Measurements from ENCODE around the gene CDO1. TPM values are rescaled to one million over a fixed set of nuclear protein-coding genes. Genes with fewer than 3 reads are reported as not detected.

CDO1 gene
- total RNA-seq (10 to 100 TPM in 1 of 7 donors, 1 to 10 TPM in 6; 1.4 to 11.1 (median 2.5) TPM), polyA plus RNA-seq (1 to 10 TPM; 1.4 to 2.0 (median 1.5) TPM)
- long read RNA-seq, donor 1, partial matches to known transcripts: 0 of 3 reads
- long read RNA-seq, donor 1, other reads (novel, unspliced or antisense): 0 of 3 reads
- long read RNA-seq, donor 2, partial matches to known transcripts: 0 of 3 reads
- long read RNA-seq, donor 2, other reads (novel, unspliced or antisense): 0 of 3 reads

DNA sequence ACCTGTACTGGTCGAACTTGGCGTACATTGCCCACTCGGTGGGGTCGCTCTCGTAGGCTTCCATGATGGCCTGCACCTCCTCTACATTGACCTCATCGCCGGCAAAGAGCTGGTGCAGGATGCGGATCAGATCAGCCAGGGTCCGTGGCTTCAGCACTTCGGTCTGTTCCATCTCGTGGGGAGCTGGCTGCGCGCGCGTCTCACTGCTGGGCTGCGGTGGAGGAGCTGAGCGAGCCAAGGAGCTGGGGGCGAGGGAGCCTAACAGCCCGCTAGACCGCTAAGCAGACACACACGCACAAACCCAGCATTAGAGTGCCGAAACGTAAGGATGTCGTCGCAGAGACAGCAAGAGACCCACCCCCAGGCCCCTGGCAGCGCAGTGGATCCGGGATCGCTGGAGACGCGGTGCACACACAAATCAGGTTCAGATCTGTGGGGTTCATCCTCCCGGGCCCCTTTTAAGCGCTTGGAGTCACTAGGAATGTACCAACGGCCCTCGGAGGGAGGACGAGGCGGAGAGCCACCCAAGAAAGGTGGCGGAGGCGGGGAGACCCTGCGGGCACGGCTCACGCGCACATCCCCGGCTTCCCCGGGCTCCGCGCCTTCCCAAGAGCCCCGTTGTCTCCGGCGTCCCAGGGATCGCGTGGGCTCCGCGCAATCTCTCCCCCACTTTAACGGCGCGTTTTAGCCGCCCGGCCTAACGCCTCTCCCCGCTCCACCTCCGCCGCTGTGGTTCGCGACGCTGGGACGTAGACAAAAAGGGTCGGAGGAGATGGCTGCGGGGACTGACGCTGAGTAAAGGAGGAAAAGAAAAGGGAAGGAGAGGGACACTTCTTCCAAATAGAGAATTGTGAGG, at the start of gene CDO1:
Gene CDO1 (minus strand): TSS at position 434 of the 856 bp plus-strand sequence. CDS start 262 bp downstream, at position 172.
- H3K27me3 ChIP-seq (replicated peaks in 1 of 7): peaks cover 0 to 77% (median 33%) of the 10 kb centered on the region in 7 donors
- intact Hi-C loops (cut with DNase I; ENCODE audit: low total_unique reads): no loop called here

DNA sequence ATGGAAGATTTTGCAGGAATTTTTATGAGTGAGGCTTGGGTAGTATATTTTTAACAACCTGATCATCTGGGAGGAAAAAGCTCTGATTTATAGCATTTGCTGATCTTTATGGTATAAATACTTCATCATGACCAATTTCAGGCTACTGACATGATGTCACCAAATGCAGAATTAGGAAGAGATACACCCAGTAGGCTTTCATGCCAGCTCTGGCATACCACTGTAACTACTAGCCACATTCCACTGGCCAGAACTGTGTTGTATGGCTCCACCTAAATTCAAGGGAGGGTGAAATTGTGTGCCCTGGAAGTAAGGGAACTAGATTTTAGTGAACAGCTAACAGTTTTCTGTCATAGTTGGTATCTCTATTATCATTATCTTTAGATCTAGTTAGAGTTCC, 42.9 kb upstream of the CDO1 start:
- intact Hi-C loops (cut with DNase I; ENCODE audit: low total_unique reads): no loop called here
- Histone ChIP-seq H3K36me3 (no peaks in the 10 kb centered on the region), H3K9me3 (peaks cover 2 to 16% (median 11%) of the 10 kb centered on the region in 8 donors), H3K27me3 (replicated peaks in 1 of 7) (no peaks in the 10 kb centered on the region), H3K27ac (no peak overlapping the region), H3K4me1 (peaks cover 0 to 42% (median 20%) of the 10 kb centered on the region in 6 donors), H3K4me3 (no peak overlapping the region)
- TF ChIP-seq POLR2A (IDR thresholded peaks at IDR 0.05): no peak
- TF ChIP-seq POLR2AphosphoS5 (IDR thresholded peaks at IDR 0.05): no peak
- no peak for DNase-seq

More for the DNA sequence above, at the start of gene CDO1:
- WGBS, 5 donors: 1 to 7% (median 2%) methylated on average over 46 to 69 of the region's 69 CpGs
- Histone ChIP-seq H3K4me1 (peaks cover 9 to 21% (median 20%) of the 10 kb centered on the region in 6 donors), H3K9me3 (no peaks in the 10 kb centered on the region), H3K36me3 (no peaks in the 10 kb centered on the region), H3K27ac (peak within 1 kb of the TSS in 6 of 8 donors; percentile 11 to 65 (median 42)), H3K4me3 (peak within 1 kb of the TSS; percentile 29 to 70 (median 44))
- TF ChIP-seq POLR2AphosphoS5 (IDR thresholded peaks at IDR 0.05): peak in 2 of 3 donors; percentile 12 to 55
- no peak for TF ChIP-seq CTCF (IDR thresholded peaks at IDR 0.05 in 8 of 11, conservative IDR thresholded peaks at IDR 0.05 in 3 of 11)
- DNase-seq: peak; percentile 79

DNA sequence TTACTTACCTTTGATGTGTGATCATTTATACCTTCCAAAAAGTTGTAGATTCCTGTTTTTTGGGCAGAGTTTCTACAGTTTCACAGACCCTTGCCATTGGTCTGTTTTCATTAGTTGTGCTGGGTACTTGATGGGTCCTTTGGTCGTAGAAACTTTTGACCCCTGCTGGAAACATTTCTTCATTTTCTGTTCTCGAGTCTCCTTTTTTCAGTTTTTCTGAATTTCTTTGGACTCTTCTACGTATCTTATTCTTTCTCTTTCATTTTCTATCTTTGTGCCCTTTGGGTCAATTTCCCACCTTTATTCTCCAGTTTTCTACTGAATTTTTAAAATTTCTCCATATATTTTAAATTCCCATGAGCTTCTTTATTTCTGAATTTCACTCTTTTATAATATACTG, 41.9 kb upstream of the CDO1 start:
- intact Hi-C loops (cut with DNase I; ENCODE audit: low total_unique reads): no loop called here
- Histone ChIP-seq H3K27ac (peak overlapping the region in 2 of 8 donors; percentile 30 to 33), H3K27me3 (replicated peaks in 1 of 7) (no peaks in the 10 kb centered on the region), H3K9me3 (peaks cover under 1 to 13% (median 8%) of the 10 kb centered on the region in 8 donors), H3K4me3 (peak overlapping the region in 1 of 8 donors; percentile 5), H3K36me3 (peaks cover 0 to 7% (median 0%) of the 10 kb centered on the region in 6 donors), H3K4me1 (peaks cover 0 to 42% (median 20%) of the 10 kb centered on the region in 6 donors)
- no peak for DNase-seq
- TF ChIP-seq CTCF (IDR thresholded peaks at IDR 0.05 in 8 of 11, conservative IDR thresholded peaks at IDR 0.05 in 3 of 11) (no peak), POLR2A (IDR thresholded peaks at IDR 0.05) (no peak), POLR2AphosphoS5 (IDR thresholded peaks at IDR 0.05) (no peak)
- 56 to 67% (median 64%) methylated on average over 3 of the region's 3 CpGs for WGBS, 5 donors

- Histone ChIP-seq H3K4me3 (no peak overlapping the region), H3K27ac (peak overlapping the region in 2 of 8 donors; percentile 30 to 33), H3K36me3 (peaks cover 0 to 7% (median 0%) of the 10 kb centered on the region in 6 donors), H3K4me1 (peaks cover 0 to 42% (median 20%) of the 10 kb centered on the region in 6 donors), H3K27me3 (replicated peaks in 1 of 7) (no peaks in the 10 kb centered on the region), H3K9me3 (peaks cover 0 to 12% (median 7%) of the 10 kb centered on the region in 8 donors)
- WGBS, 5 donors: 62 to 79% (median 67%) methylated on average over 2 of the region's 2 CpGs
- TF ChIP-seq POLR2AphosphoS5 (IDR thresholded peaks at IDR 0.05) (no peak), POLR2A (IDR thresholded peaks at IDR 0.05) (no peak), CTCF (IDR thresholded peaks at IDR 0.05 in 8 of 11, conservative IDR thresholded peaks at IDR 0.05 in 3 of 11) (no peak)
- intact Hi-C loops (cut with DNase I; ENCODE audit: low total_unique reads): no loop called here
- no peak for DNase-seq
Measured at GRCh38 chr5:115857626-115858349, 41.3 kb upstream of the CDO1 start.
